GM18526 (cell line): ENCODE results near the gene PRKN.

Source experiments
- POLR2A ChIP-seq: IDR thresholded peaks from 3 replicates; pipeline ENCODE4 v1.6.1; 2011; ENCODE audit not compliant: insufficient read length; ENCODE audit errors: extremely low read depth

The PRKN gene

DNA sequence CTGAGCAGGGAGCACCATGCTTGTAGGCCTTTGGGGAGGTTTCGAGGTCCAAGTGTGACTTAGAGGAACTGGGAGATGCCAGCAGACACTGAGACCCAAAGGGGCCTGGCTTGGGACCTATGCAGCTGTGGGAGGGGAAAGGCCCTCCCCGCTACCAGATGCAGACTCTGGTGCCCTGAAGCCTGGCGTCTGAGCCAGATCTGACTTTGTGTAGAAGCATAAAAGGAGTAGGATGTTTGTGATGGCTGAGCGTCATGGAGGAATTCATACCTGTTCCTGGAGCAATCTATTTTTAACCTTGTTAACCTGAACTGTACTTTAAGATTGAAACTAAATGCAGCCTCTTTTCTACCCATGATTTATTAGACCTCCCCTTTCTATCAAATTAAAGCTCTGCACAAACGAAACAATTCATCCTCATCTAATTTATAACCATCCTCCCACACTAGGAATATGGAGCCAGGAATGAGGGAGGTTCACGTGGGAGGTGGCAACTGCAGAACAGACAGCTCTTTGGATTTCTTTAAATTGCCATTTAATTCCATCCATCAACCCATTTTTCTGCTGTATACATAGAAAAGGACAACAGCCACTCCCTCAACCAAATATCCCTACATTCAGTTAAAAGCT lies 1281.2 kb downstream of the PRKN start:
- no peak for TF ChIP-seq POLR2A

DNA sequence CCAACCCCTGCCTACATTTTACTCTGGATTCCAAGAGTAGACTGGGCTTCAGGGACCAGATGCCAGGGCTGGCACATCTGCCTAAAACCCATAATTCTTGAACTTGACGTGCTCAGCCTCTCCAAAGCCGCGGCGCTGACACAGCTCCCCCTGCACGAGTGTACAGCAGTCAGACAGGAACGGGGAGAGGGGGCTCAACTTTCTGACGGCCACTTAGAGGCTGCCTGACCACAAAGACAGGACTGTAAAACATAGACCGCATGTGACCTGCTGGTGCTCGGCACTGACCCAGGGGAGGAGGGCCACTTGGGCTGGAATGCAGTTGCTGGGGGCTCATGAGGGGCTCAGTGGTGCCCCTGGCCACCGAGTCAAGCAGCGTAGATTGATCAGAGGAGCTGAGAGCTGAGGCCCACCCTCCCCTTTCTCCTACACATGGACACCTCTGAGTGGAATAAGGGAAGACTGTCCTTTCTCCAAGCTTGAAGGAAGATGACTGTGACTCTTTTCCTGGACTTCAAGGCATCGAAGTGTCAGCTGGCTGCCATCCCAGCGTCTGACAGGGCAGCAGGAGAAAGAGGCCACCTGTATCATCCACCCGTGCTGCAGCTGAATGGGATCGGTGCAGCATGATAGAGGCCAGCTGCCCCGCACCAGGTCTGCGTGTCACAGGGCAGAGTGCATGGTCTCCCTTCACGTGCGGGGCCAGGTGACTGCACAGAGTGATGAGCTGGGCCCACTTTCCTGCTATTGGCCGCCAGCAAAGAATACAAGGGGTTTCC lies 1282.4 kb downstream of the PRKN start:
- no peak for TF ChIP-seq POLR2A

DNA sequence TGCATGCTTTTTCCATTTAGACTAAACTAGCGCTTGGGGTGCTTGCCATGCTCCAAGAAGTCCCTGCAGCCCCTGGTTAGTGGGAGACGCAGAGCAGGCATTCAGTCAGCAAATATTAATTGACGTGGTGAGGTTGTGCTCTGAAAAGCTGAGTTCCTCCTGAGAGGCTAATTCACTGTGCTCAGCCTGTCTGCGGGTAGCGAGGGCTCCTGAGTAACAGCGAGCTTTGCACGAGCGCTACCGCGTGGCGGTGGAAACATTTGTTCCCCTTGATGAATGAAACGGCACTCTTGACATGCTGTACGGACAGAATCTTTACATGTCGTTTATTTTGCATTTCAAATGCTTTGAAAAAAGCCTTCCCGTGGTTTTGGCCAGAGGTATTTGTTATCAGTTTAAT lies 1283.1 kb downstream of the PRKN start:
- no peak for TF ChIP-seq POLR2A

DNA sequence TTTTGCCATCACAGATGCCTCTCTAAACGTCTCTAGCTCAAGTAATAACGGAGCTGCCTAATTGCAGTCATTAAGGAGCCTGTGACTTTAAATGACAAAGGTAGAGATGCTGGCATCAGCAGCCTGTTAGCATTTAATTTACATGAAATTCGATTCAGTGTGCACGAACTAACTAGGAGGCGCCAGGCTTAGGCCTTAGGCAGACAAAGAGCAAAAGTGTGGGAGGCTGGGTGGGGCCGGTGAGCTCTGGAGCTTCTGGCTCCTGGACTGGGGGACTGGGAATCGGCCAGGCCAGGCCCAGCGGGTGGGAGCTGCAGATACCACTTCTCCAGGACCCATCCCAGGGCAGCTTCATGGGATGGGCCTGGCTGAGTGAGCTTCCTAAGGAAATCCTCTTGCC lies 1283.7 kb downstream of the PRKN start:
- TF ChIP-seq POLR2A = no peak

DNA sequence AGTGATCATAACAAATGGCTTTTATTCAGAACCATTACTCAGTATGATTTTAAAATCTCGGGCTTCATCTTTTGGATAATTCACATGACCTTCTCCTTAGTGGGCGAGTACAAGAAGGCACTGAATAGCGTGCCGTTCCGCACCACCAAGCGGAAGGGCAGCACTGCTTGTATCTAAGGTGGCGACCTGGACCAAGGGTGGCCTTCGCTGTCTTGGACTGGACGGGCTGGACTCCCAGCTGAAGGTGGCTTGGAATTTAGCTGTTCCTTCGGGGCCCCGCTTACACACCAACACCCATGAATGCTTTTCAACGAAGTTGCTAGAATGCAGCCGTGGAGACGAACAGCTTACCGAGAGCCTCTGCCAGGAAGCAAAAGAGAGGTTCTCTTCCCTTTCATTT lies 1285.1 kb downstream of the PRKN start:
- no peak for TF ChIP-seq POLR2A

DNA sequence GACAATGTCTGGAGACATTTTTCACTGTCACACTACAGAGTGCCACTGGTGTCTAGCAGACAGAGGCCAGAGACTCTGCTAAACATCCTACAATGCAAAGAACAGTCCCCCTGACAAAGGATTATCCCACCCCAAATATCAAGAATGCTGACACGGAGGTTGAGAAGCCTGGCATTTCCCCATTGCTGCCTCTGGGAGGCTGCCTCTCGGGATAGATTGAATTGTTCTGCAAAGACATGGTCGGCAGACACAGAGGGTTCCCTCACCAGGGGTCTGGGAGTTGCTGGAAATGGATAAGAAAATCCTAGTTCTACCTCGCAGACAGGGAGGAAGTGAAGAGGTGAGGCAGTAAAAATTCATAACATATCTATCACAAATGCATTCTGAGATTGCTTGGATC lies 1287.3 kb downstream of the PRKN start:
- TF ChIP-seq POLR2A = no peak

DNA sequence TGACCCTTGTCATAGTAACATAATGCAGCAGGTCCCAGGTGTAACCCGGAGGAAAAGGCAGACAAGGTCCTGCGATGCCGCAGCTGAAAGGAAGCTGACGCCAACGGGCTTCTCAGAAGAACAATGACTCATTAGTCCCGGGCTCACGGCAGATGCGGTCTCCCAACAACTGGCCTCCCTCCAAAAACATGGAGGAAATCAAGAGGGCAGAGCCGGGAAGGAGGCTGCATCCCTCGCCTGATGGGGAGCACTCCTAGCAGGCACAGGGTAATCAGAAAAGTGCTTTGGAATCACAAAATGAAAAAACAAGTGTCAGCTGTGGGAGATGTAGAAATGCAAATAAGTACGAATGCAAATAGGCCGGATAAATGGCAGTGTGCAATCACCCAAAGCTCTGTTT lies 1288.5 kb downstream of the PRKN start:
- TF ChIP-seq POLR2A = no peak

DNA sequence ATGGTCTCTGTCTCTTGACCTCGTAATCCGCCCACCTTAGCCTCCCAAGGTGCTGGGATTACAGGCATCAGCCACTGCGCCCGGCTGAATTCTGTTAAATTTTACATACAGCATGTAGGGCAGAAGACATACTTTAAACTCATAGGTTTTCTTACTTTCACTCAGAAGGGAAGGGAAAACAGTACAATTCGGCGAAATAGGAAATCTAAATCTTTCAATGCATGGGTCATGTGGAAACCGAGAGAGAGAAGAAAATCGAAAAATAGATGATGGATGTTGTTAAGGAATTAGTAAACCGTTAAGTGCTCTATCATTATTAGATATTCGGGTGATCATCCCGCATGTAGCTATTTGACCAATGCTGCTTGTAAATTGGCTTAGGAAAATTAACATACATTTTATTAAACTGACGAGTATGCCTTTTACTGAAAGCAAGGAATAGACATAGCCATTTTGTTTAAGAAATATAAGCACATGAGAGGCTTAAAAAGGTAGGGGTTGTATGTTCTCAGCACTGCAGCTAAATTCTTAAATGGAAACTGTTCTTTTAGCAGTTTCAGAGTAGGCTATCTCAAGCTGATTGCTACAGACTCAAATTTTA lies 1289.0 kb downstream of the PRKN start:
- no peak for TF ChIP-seq POLR2A

DNA sequence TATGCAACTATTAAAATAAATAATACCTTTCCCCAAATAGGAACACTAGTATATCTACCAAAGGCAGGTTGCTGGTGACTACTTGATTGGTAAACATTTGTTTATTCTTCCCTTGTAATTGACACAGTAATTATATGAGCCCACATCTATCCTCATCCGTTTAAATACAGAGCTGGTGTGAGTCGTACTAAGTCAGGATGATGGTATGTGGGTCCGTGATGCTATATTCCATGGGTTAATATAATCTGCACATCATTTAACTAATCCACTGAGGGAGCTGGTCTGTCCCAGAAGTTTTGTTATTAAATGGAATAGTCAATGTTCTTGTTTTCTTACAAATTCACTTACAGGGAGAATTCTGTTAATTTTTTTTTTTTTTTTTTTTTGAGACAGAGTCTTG lies 1289.7 kb downstream of the PRKN start:
- no peak for TF ChIP-seq POLR2A

DNA sequence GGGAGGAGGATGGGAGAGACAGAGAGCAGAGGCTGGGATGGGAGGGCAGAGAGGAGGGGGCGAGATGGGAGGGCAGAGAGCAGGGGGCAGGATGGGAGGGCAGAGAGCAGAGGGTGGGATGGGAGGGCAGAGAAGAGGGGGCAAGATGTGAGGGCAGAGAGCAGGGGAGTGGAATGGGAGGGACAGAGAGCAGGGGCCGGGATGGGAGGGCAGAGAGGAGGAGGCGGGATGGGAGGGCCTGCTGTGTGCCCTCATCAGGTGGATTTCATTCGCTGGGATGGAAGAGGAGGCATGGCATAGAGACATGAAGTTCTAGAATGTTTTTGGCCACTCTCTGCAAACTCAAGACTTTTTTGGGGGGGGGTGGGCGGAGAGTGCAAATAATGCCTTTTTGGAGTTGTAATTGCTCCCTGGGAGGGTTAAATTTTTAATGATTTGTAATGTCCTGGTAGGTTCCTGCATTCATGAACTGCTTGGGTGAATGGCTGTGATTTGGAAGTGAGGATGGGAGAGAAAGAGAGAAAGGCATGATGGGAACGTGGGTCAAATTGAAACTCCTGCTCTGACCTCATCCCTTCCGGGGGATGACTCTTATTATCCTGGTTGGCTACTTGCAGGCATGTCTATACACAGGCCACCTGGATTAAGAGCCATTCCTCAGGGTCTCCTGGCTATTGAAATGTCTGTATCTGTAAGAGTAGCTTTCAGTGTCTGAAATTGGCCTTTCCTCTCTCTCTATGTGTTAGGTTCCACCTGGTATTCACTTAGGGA lies 1291.3 kb downstream of the PRKN start:
- TF ChIP-seq POLR2A = no peak

DNA sequence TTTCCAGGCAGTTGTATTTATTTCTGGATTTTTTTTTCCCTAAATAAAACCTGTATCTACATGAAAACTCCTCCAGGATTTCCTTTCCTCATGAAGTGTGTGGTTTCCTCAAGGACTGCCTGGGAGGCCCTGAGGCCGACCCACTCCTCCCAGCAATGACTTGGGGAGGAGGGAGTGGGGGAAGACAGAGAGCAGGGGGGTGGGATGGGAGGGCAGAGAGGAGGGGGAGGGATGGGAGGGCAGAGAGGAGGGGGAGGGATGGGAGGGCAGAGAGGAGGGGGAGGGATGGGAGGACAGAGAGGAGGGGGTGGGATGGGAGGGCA lies 1291.9 kb downstream of the PRKN start:
- TF ChIP-seq POLR2A = no peak

DNA sequence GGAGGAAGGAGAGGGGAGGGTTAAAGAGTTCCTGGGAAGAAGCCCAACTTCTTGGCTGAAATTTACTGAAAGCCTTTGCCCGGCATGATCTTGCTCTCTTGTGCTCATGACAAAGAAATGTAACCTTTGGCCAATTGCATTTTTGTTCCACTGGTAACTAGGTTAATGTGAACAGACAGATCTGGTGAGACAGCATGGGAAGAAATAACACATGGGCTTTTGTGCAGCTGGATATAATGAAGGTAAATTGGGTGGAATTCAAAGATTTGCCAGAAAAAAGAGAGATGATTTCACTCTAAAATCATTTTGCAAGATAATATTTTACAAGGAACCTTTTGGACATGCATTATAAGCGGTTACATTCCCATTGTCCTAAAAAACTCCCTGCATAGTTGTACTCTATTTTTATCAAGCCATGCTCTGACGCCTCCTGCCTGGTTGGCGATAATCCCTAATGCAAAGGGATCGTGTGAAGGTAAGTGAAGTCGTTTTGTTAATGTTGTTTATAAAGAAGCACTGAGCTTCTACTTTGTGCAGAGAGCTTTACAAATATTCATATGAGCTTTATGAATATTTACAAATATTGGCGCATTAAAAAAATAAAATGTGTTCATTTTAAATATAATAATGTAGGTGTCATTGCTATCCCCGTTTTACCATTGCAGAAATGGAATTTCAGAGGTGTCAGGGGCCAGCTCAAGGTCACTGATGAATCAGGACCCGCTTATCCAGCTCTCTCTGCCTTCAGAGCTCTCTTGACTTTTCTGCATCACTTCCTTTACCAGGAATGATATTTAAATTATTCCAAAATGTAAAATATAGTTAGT lies 1292.4 kb downstream of the PRKN start:
- no peak for TF ChIP-seq POLR2A

DNA sequence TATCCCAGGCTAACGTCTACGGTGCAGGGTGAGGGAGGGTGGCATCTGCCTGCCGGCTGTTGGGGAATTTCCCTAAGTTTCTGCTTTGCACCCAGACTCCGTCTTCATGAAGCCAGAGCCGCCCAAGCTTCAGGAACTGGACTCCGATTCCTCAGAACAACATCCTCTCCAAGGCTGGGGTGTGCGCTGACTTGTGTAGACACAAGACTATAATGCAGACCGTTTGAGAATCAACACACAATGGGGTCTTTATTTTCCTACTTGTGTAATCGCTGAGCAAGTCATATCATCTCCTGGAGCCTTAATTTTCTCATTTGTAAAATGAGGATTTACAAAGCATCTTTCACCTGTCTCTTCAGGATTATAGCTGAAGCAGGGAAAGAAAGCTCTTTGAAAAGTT lies 1293.2 kb downstream of the PRKN start:
- TF ChIP-seq POLR2A = no peak

DNA sequence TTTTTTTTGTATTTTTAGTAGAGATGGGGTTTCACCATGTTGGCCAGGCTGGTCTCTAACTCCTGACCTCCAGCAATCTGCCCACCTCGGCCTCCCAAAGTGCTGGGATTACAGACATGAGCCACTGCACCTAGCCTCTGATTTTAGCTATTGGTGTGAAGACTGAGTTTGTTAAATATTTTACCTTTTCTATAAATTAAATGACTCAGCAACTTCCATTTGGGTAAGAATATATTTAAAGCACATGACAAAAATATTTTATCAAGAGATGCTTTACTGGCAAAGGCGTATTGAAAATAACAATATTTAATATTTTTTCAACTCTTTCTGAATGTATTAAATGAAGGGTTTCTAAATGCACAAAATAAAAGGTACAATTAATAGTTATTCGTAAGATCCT lies 1295.0 kb downstream of the PRKN start:
- TF ChIP-seq POLR2A = no peak

DNA sequence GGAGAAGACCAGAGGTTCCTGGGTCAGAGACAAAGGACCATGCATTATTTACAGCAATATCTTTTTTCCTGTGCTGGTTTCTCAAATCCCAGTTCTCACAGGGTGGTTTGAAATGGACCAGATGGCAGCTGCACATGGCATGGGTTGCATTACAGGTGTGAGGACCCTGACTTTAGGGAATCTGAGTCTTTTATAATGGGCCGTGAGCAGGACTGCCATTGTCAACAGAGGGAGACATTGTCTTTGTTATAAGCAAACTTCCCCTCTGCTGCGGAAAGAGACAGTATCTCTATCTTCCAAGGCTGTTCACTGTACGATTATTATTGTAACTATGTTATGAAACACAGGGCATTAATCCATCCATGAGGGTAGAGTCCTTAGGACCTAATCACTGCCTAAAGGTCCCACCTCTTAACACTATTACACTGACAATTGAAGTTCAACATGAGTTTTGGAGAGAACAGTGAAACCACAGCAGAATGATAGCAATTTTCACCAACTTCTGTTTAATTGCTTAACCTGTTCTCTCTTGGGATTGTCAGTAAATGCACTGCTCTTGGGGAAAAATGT lies 1297.6 kb downstream of the PRKN start:
- no peak for TF ChIP-seq POLR2A
